OCI-LY1 (cell line): Measurements from ENCODE around the gene PDCD1.

ENCODE experiments used
- CTCF ChIP-seq: fragments of 200-600 bp; sonication (generic), shearing (Covaris generic); IDR thresholded peaks from 2 replicates; pipeline ENCODE4 v1.5.1; 2017; ENCODE audit warnings: mild to moderate bottlenecking, antibody characterized with exemption, low read length, moderate library complexity, mixed read lengths
- EZH2 ChIP-seq: fragments of 200-600 bp; sonication (generic), shearing (Covaris generic); IDR thresholded peaks from 2 replicates; pipeline ENCODE4 v1.8.0; 2017; ENCODE audit warnings: borderline replicate concordance, mixed run types, mild to moderate bottlenecking, antibody characterized with exemption, low read length, moderate library complexity, mixed read lengths

- TF ChIP-seq EZH2 (no peak), CTCF (no peak)
These were observed 32.8 kb upstream of the PDCD1 start for GRCh38 chr2:241891315-241891987.
